Astrocyte (in vitro differentiated cells and primary cell): ENCODE results near the gene MORC2. TPM values are rescaled to one million over a fixed set of nuclear protein-coding genes. Genes with fewer than 3 reads are reported as not detected.

Source experiments
- DNase-seq: peaks from one replicate; pipeline ENCODE4 v3.0.0-alpha.2; 2010; ENCODE audit warnings: low read depth
- FAIRE-seq: peaks from 2 replicates; lab custom pipeline; 2011; peaks lifted over from hg19 to GRCh38; lab: Jason Lieb, UNC
- H2AFZ ChIP-seq: 2 replicates; pipeline ENCODE4 v1.6.0; 2012; ENCODE audit warnings: low read depth, low read length, inconsistent platforms
- H3K27ac ChIP-seq: 2 replicates; pipeline ENCODE4 v1.5.1; 2011; ENCODE audit warnings: low read depth, low read length, inconsistent platforms
- H3K27me3 ChIP-seq: 2 replicates; pipeline ENCODE4 v1.6.0; 2011; ENCODE audit warnings: low read length, inconsistent platforms; ENCODE audit not compliant: insufficient read depth
- H3K36me3 ChIP-seq: 2 replicates; pipeline ENCODE4 v1.5.1; 2011; ENCODE audit warnings: low read length, inconsistent platforms; ENCODE audit not compliant: insufficient read depth
- H3K4me1 ChIP-seq: 2 replicates; pipeline ENCODE4 v1.5.1; 2011; ENCODE audit warnings: low read length, inconsistent platforms; ENCODE audit not compliant: insufficient read depth
- H3K4me2 ChIP-seq: 2 replicates; pipeline ENCODE4 v1.6.0; 2012; ENCODE audit warnings: low read length, inconsistent platforms
- H3K4me3 ChIP-seq: 2 replicates; pipeline ENCODE4 v1.5.1; 2011; ENCODE audit warnings: low read depth, mild to moderate bottlenecking, low read length, inconsistent platforms; ENCODE audit not compliant: insufficient read depth
- H3K79me2 ChIP-seq: 2 replicates; pipeline ENCODE4 v1.6.0; 2012; ENCODE audit warnings: mild to moderate bottlenecking, low read length, inconsistent platforms; ENCODE audit not compliant: insufficient read depth
- H3K9ac ChIP-seq: 2 replicates; pipeline ENCODE4 v1.6.0; 2012; ENCODE audit warnings: mild to moderate bottlenecking, low read length, inconsistent platforms
- H3K9me3 ChIP-seq: 2 replicates; pipeline ENCODE4 v1.5.1; 2012; ENCODE audit warnings: low read depth, mild to moderate bottlenecking, low read length, inconsistent platforms; ENCODE audit not compliant: insufficient read depth
- H4K20me1 ChIP-seq: 2 replicates; pipeline ENCODE4 v1.6.0; 2012; ENCODE audit warnings: low read length, inconsistent platforms; ENCODE audit not compliant: insufficient read depth
- H3K27ac Mint-ChIP-seq: one replicate; pipeline ENCODE4 v1.8.0; 2021; ENCODE audit warnings: mild to moderate bottlenecking, mixed read lengths; ENCODE audit not compliant: unreplicated experiment
- H3K27me3 Mint-ChIP-seq: one replicate; pipeline ENCODE4 v1.8.0; 2021; ENCODE audit warnings: low read depth, mixed read lengths; ENCODE audit not compliant: unreplicated experiment
- H3K36me3 Mint-ChIP-seq: one replicate; pipeline ENCODE4 v1.8.0; 2021; ENCODE audit warnings: low read depth, mixed read lengths; ENCODE audit not compliant: unreplicated experiment
- H3K4me1 Mint-ChIP-seq: one replicate; pipeline ENCODE4 v1.8.0; 2021; ENCODE audit warnings: low read depth, mixed read lengths; ENCODE audit not compliant: unreplicated experiment
- H3K4me3 Mint-ChIP-seq: one replicate; pipeline ENCODE4 v1.8.0; 2021; ENCODE audit warnings: mild to moderate bottlenecking, moderate library complexity, mixed read lengths; ENCODE audit not compliant: unreplicated experiment
- H3K9me3 Mint-ChIP-seq: one replicate; pipeline ENCODE4 v1.8.0; 2021; ENCODE audit warnings: mild to moderate bottlenecking, mixed read lengths; ENCODE audit not compliant: unreplicated experiment
- EZH2 ChIP-seq: IDR thresholded peaks from 2 replicates; pipeline ENCODE4 v1.6.1; 2012; ENCODE audit warnings: mild to moderate bottlenecking, low read length, inconsistent platforms; ENCODE audit not compliant: insufficient read depth
- total RNA-seq: library from RNA; stranded (reverse); gene quantifications from 2 replicates; pipeline ENCODE4 v1.2.1, GENCODE V29; 2021
- TF ChIP-seq, protein P1 (sequence below): IDR thresholded peaks from 2 replicates; pipeline ENCODE4 v1.5.1; 2011; ENCODE audit warnings: low read depth, mild to moderate bottlenecking, inconsistent platforms, low read length, moderate library complexity; ENCODE audit not compliant: insufficient read depth

Gene MORC2
- total RNA-seq, 1 donor from 2014 or later, result 45.9 TPM

- Histone ChIP-seq H4K20me1 (no peaks in the 10 kb centered on the region), H2AFZ (no peak overlapping the region), H3K4me3 (no peak overlapping the region), H3K9ac (no peak overlapping the region), H3K9me3 (no peaks in the 10 kb centered on the region), H3K79me2 (no peaks in the 10 kb centered on the region), H3K27me3 (no peaks in the 10 kb centered on the region), H3K27ac (no peak overlapping the region), H3K36me3 (no peaks in the 10 kb centered on the region), H3K4me2 (no peak overlapping the region), H3K4me1 (no peaks in the 10 kb centered on the region)
- Mint-ChIP-seq H3K36me3 (peaks cover 11% of the 10 kb centered on the region), H3K27me3 (no peaks in the 10 kb centered on the region), H3K27ac (no peak overlapping the region), H3K4me1 (no peaks in the 10 kb centered on the region), H3K9me3 (no peaks in the 10 kb centered on the region), H3K4me3 (no peak overlapping the region)
- no peak for DNase-seq
- TF ChIP-seq EZH2, result no peak
- TF ChIP-seq, protein P1, sequence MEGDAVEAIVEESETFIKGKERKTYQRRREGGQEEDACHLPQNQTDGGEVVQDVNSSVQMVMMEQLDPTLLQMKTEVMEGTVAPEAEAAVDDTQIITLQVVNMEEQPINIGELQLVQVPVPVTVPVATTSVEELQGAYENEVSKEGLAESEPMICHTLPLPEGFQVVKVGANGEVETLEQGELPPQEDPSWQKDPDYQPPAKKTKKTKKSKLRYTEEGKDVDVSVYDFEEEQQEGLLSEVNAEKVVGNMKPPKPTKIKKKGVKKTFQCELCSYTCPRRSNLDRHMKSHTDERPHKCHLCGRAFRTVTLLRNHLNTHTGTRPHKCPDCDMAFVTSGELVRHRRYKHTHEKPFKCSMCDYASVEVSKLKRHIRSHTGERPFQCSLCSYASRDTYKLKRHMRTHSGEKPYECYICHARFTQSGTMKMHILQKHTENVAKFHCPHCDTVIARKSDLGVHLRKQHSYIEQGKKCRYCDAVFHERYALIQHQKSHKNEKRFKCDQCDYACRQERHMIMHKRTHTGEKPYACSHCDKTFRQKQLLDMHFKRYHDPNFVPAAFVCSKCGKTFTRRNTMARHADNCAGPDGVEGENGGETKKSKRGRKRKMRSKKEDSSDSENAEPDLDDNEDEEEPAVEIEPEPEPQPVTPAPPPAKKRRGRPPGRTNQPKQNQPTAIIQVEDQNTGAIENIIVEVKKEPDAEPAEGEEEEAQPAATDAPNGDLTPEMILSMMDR, result no peak
- FAIRE-seq, result no peak
Measured at GRCh38 chr22:30909306-30909705, 59.3 kb downstream of the MORC2 start.

DNA sequence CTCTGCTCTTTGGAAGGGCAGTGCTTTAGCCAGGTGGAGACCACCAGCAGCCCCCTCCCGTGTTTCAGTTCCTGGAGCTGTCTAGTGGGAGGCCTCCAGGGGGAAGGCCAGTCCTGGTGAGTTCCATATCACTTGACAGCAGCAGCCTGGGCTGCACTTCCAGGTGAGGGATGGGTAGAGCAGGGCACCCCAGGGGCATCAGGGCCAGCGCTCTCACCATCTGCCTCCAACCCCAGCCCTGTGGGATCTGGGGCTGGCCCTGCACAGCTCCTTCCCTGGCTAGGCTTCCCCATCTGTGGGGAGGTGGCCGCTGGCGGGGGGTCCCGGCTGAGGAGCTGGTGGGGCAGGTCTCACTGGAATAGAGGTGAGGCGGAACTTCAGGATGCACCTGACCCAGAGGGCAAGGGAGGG, 60.5 kb downstream of the MORC2 start:
- Histone ChIP-seq H3K9me3 (no peaks in the 10 kb centered on the region), H3K4me1 (no peaks in the 10 kb centered on the region), H3K27me3 (no peaks in the 10 kb centered on the region), H3K36me3 (no peaks in the 10 kb centered on the region), H3K4me2 (no peak overlapping the region), H3K4me3 (no peak overlapping the region), H4K20me1 (no peaks in the 10 kb centered on the region), H3K9ac (no peak overlapping the region), H3K79me2 (no peaks in the 10 kb centered on the region), H3K27ac (no peak overlapping the region), H2AFZ (no peak overlapping the region)
- Mint-ChIP-seq H3K27ac (no peak overlapping the region), H3K36me3 (peaks cover 19% of the 10 kb centered on the region), H3K4me3 (no peak overlapping the region), H3K4me1 (no peaks in the 10 kb centered on the region), H3K27me3 (no peaks in the 10 kb centered on the region), H3K9me3 (no peaks in the 10 kb centered on the region)
- DNase-seq, result no peak
- FAIRE-seq, result no peak
- TF ChIP-seq EZH2, result no peak
- TF ChIP-seq, protein P1, result no peak

DNA sequence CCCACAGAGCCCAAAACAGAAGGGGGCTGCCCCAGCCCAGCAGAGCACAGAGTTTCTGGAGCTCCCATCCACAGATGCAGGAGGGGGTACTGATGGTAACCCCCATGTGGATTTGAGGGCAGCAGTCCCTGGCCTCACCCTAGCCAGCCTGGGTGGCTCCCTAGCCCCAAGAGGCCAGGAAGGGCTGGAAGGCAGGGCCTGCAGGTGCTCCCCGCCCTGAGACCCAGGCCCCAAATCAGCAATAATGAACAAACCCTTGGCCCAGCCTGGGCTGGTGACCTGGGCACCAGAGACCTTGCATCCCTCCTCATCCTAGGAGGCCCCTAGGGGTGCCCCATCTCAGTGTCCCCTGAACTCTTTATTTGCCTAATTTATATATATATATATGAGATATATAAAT, 61.6 kb downstream of the MORC2 start:
- H3K27me3 Mint-ChIP-seq, result no peaks in the 10 kb centered on the region
- H3K9me3 ChIP-seq, result no peaks in the 10 kb centered on the region
- no peak for FAIRE-seq

More for the DNA sequence above, 61.6 kb downstream of the MORC2 start:
- Histone ChIP-seq H3K27me3 (no peaks in the 10 kb centered on the region), H3K36me3 (no peaks in the 10 kb centered on the region), H3K9ac (no peak overlapping the region), H4K20me1 (no peaks in the 10 kb centered on the region), H2AFZ (no peak overlapping the region), H3K4me1 (no peaks in the 10 kb centered on the region), H3K79me2 (no peaks in the 10 kb centered on the region), H3K4me3 (no peak overlapping the region), H3K4me2 (no peak overlapping the region), H3K27ac (no peak overlapping the region)
- no peak overlapping the region for H3K4me3 Mint-ChIP-seq
- DNase-seq, result no peak
- peaks cover 27% of the 10 kb centered on the region for H3K36me3 Mint-ChIP-seq
- no peaks in the 10 kb centered on the region for H3K4me1 Mint-ChIP-seq
- no peak for TF ChIP-seq EZH2
- TF ChIP-seq, protein P1, result no peak
- H3K27ac Mint-ChIP-seq, result no peak overlapping the region
- H3K9me3 Mint-ChIP-seq, result peaks cover 3% of the 10 kb centered on the region
